ENCODE measurements around the gene VIT.

The VIT gene

GRCh38 chr2:36662638-36663037 is 33.9 kb upstream of the VIT start:
- H3K36me3 ChIP-seq (replicated peaks; ENCODE audit: insufficient read depth, low read length): no peaks in the 10 kb centered on the region
- H3K4me1 ChIP-seq (ENCODE audit: low read length): no peaks in the 10 kb centered on the region
- no peaks in the 10 kb centered on the region for H3K79me2 ChIP-seq (ENCODE audit: low read length)
- no peaks in the 10 kb centered on the region for H3K27me3 ChIP-seq (replicated peaks; ENCODE audit: insufficient read depth, low read length)
- TF ChIP-seq, protein P1, sequence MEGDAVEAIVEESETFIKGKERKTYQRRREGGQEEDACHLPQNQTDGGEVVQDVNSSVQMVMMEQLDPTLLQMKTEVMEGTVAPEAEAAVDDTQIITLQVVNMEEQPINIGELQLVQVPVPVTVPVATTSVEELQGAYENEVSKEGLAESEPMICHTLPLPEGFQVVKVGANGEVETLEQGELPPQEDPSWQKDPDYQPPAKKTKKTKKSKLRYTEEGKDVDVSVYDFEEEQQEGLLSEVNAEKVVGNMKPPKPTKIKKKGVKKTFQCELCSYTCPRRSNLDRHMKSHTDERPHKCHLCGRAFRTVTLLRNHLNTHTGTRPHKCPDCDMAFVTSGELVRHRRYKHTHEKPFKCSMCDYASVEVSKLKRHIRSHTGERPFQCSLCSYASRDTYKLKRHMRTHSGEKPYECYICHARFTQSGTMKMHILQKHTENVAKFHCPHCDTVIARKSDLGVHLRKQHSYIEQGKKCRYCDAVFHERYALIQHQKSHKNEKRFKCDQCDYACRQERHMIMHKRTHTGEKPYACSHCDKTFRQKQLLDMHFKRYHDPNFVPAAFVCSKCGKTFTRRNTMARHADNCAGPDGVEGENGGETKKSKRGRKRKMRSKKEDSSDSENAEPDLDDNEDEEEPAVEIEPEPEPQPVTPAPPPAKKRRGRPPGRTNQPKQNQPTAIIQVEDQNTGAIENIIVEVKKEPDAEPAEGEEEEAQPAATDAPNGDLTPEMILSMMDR (IDR thresholded peaks at IDR 0.05; ENCODE audit: low read length): no peak
- TF ChIP-seq EZH2 (optimal IDR thresholded peaks at IDR 0.05; ENCODE audit: low read depth, low read length): no peak
- no peak for TF ChIP-seq EZH2phosphoT487 (IDR thresholded peaks at IDR 0.05; ENCODE audit: low read length)
- H3K9ac ChIP-seq (ENCODE audit: low read length): no peak overlapping the region
- no peak for DNase-seq
- no peaks in the 10 kb centered on the region for H3K9me3 ChIP-seq (replicated peaks; ENCODE audit: insufficient read depth, low read length)
- no peaks in the 10 kb centered on the region for H3K9me2 ChIP-seq (replicated peaks; ENCODE audit: insufficient read depth, low read length)
- no peaks in the 10 kb centered on the region for H3F3A ChIP-seq (ENCODE audit: insufficient read depth, low read length)
- no peak overlapping the region for H2AFZ ChIP-seq (ENCODE audit: low read length)
- H3K4me2 ChIP-seq (ENCODE audit: low read depth, low read length): no peak overlapping the region
- no peak overlapping the region for H3K27ac ChIP-seq (ENCODE audit: low read length)
- no peaks in the 10 kb centered on the region for H4K20me1 ChIP-seq (ENCODE audit: insufficient read depth, low read length)
- no peak overlapping the region for H3K4me3 ChIP-seq (ENCODE audit: low read length)

- TF ChIP-seq, protein P1 (IDR thresholded peaks at IDR 0.05; ENCODE audit: low read length): no peak
- no peak for TF ChIP-seq EZH2 (optimal IDR thresholded peaks at IDR 0.05; ENCODE audit: low read depth, low read length)
- TF ChIP-seq EZH2phosphoT487 (IDR thresholded peaks at IDR 0.05; ENCODE audit: low read length): no peak
- no peaks in the 10 kb centered on the region for H3K4me1 ChIP-seq (ENCODE audit: low read length)
- H2AFZ ChIP-seq (ENCODE audit: low read length): no peak overlapping the region
- no peaks in the 10 kb centered on the region for H3K27me3 ChIP-seq (replicated peaks; ENCODE audit: insufficient read depth, low read length)
- no peaks in the 10 kb centered on the region for H3K36me3 ChIP-seq (replicated peaks; ENCODE audit: insufficient read depth, low read length)
- no peaks in the 10 kb centered on the region for H3F3A ChIP-seq (ENCODE audit: insufficient read depth, low read length)
- no peaks in the 10 kb centered on the region for H4K20me1 ChIP-seq (ENCODE audit: insufficient read depth, low read length)
- no peaks in the 10 kb centered on the region for H3K9me3 ChIP-seq (replicated peaks; ENCODE audit: insufficient read depth, low read length)
- no peak for DNase-seq
- H3K9ac ChIP-seq (ENCODE audit: low read length): no peak overlapping the region
- H3K9me2 ChIP-seq (replicated peaks; ENCODE audit: insufficient read depth, low read length): no peaks in the 10 kb centered on the region
- H3K27ac ChIP-seq (ENCODE audit: low read length): no peak overlapping the region
- H3K4me3 ChIP-seq (ENCODE audit: low read length): no peak overlapping the region
- no peaks in the 10 kb centered on the region for H3K79me2 ChIP-seq (ENCODE audit: low read length)
- H3K4me2 ChIP-seq (ENCODE audit: low read depth, low read length): no peak overlapping the region
Measured at GRCh38 chr2:36663295-36663694, 33.2 kb upstream of the VIT start.

DNA sequence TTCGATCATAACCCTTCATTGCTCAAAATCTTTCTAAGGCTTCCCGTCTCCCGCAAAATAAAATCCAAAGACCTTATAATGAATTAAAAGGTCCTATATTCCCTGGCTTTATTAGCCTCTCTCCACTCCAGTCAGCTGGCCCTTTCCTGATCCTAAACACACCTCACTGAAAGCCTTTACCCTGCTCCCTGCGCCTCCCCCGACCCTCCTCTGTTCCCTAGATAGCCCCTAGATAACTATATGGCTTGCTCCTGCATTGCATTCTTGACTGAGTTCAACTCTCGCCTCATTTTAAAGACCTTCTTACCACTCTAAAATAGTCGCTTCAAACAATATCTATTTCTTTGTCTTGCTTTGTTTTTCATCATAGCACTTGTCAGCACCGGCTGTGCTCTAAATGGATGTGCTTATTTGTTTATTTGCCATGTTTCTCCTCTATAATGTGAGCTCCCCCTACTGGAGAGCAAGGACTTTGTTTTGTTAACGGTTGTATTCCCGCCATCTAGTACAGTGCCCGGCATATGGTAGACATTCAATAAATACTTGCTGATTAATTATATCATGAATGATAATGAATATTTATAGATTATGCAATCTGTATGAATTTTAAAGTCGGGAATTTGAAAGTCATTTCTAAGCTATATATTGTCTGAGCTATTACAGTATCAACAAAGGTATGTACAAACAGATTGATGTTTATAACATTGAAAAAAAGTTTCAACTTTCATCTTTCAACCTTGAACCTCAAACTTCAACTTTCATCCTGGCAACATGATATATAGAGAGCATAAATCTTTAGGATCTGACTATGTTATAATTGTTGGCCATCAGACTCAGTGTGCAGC is 32.4 kb upstream of the VIT start:
- peak; percentile 66 for DNase-seq
- Histone ChIP-seq H3K9me2 (replicated peaks; ENCODE audit: insufficient read depth, low read length) (no peaks in the 10 kb centered on the region), H3K27me3 (replicated peaks; ENCODE audit: insufficient read depth, low read length) (no peaks in the 10 kb centered on the region), H3K79me2 (ENCODE audit: low read length) (no peaks in the 10 kb centered on the region), H3K27ac (ENCODE audit: low read length) (no peak overlapping the region), H4K20me1 (ENCODE audit: insufficient read depth, low read length) (no peaks in the 10 kb centered on the region), H3K9me3 (replicated peaks; ENCODE audit: insufficient read depth, low read length) (no peaks in the 10 kb centered on the region), H3K9ac (ENCODE audit: low read length) (no peak overlapping the region), H3K4me1 (ENCODE audit: low read length) (no peaks in the 10 kb centered on the region), H3F3A (ENCODE audit: insufficient read depth, low read length) (no peaks in the 10 kb centered on the region), H2AFZ (ENCODE audit: low read length) (peak overlapping the region; percentile 50), H3K4me2 (ENCODE audit: low read depth, low read length) (no peak overlapping the region), H3K4me3 (ENCODE audit: low read length) (no peak overlapping the region), H3K36me3 (replicated peaks; ENCODE audit: insufficient read depth, low read length) (no peaks in the 10 kb centered on the region)
- no peak for TF ChIP-seq EZH2 (optimal IDR thresholded peaks at IDR 0.05; ENCODE audit: low read depth, low read length)
- TF ChIP-seq, protein P1 (IDR thresholded peaks at IDR 0.05; ENCODE audit: low read length): peak; percentile 82
- no peak for TF ChIP-seq EZH2phosphoT487 (IDR thresholded peaks at IDR 0.05; ENCODE audit: low read length)
